ENCODE measurements around the gene TIMM29.

DNA sequence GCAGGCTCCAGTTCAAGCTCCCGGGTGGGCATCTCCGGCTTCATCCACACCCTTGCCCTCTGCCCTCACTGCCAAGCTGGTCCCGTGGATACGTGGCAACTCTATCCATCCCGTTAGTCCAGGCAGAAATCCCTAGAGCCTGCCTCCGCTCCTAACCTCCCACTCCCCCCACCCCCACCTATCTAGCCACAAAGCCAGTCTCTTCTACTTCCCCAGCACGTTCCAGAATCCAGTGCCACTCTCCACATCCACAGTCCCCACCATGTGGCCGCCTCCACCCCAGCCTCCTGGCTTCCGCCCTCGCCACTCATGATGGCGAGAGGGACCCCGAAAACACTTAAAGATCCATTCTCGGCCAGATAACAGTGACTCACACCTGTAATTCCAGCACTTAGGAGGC is 4.0 kb upstream of the TIMM29 start:
- TF ChIP-seq ARNTL (CRISPR knock-in tag; IDR thresholded peaks at IDR 0.05; ENCODE audit: borderline replicate concordance, low read depth) (no peak), ZNF565 (CRISPR knock-in tag; conservative IDR thresholded peaks at IDR 0.05; ENCODE audit: low read depth) (no peak), ESRRG (CRISPR knock-in tag; IDR thresholded peaks at IDR 0.05) (no peak), GLIS3 (CRISPR knock-in tag; IDR thresholded peaks at IDR 0.05) (no peak), ZFP30 (CRISPR knock-in tag; IDR thresholded peaks at IDR 0.05) (no peak), TOX (CRISPR knock-in tag; IDR thresholded peaks at IDR 0.05; ENCODE audit: borderline replicate concordance) (no peak), ZNF70 (CRISPR knock-in tag; IDR thresholded peaks at IDR 0.05) (no peak), ZFP3 (CRISPR knock-in tag; IDR thresholded peaks at IDR 0.05) (no peak)
- TF ChIP-seq, protein P1, sequence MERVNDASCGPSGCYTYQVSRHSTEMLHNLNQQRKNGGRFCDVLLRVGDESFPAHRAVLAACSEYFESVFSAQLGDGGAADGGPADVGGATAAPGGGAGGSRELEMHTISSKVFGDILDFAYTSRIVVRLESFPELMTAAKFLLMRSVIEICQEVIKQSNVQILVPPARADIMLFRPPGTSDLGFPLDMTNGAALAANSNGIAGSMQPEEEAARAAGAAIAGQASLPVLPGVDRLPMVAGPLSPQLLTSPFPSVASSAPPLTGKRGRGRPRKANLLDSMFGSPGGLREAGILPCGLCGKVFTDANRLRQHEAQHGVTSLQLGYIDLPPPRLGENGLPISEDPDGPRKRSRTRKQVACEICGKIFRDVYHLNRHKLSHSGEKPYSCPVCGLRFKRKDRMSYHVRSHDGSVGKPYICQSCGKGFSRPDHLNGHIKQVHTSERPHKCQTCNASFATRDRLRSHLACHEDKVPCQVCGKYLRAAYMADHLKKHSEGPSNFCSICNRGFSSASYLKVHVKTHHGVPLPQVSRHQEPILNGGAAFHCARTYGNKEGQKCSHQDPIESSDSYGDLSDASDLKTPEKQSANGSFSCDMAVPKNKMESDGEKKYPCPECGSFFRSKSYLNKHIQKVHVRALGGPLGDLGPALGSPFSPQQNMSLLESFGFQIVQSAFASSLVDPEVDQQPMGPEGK (CRISPR knock-in tag; IDR thresholded peaks at IDR 0.05; ENCODE audit: borderline replicate concordance): no peak
